CD14-positive monocyte (primary cell): ENCODE measurements around the gene RPS15. TPM values are rescaled to one million over a fixed set of nuclear protein-coding genes. Genes with fewer than 3 reads are reported as not detected.

Source experiments
- DNase-seq, 3 donors: peaks; one replicate each; pipeline ENCODE4 v3.0.0-alpha.2; 2011 to 2022
- H2AFZ ChIP-seq: 2 replicates; pipeline ENCODE4 v1.6.0; 2012; ENCODE audit warnings: mild to moderate bottlenecking, low read depth, low read length, inconsistent platforms; ENCODE audit not compliant: insufficient read depth, poor library complexity, severe bottlenecking
- H3K27ac ChIP-seq, 2 donors: 1 replicate in 1 of 2; 2 replicates in 1 of 2; pipeline ENCODE4 v1.5.1; 2012 to 2013; ENCODE audit warnings: low read length in 2 of 2, control low read depth in 1 of 2, inconsistent platforms in 1 of 2, low read depth in 1 of 2, mild to moderate bottlenecking in 1 of 2
- H3K27me3 ChIP-seq, 2 donors: one replicate each; pipeline versions ENCODE4 v1.6.0 to v1.6.1; 2011 to 2013; ENCODE audit warnings: low read length in 2 of 2; ENCODE audit not compliant: control insufficient read depth in 2 of 2, insufficient read depth in 2 of 2
- H3K36me3 ChIP-seq, 2 donors: replicated peaks in 1 of 2; 1 replicate in 1 of 2; 2 replicates in 1 of 2; pipeline versions ENCODE4 v1.5.1 to v1.6.1; 2012 to 2013; ENCODE audit warnings: low read length in 2 of 2, control low read depth in 1 of 2, inconsistent platforms in 1 of 2, mild to moderate bottlenecking in 1 of 2; ENCODE audit not compliant: insufficient read depth in 2 of 2, control insufficient read depth in 1 of 2
- H3K4me1 ChIP-seq, 2 donors: 1 replicate in 1 of 2; 2 replicates in 1 of 2; pipeline versions ENCODE4 v1.5.1 to v1.6.1; 2012 to 2013; ENCODE audit warnings: low read length in 2 of 2, control low read depth in 1 of 2, inconsistent platforms in 1 of 2, mild to moderate bottlenecking in 1 of 2, moderate library complexity in 1 of 2; ENCODE audit not compliant: insufficient read depth in 2 of 2, control insufficient read depth in 1 of 2
- H3K4me2 ChIP-seq: replicated peaks from 2 replicates; pipeline ENCODE3; 2012; ENCODE audit warnings: low read length, moderate library complexity, mild to moderate bottlenecking; ENCODE audit not compliant: poor library complexity, severe bottlenecking; ENCODE audit errors: extremely low read depth
- H3K4me3 ChIP-seq, 3 experiments: fragments of 200-600 bp in 1 of 3; sonication (generic) in 1 of 3; replicated peaks in 1 of 3; 1 replicate in 2 of 3; 2 replicates in 1 of 3; pipeline ENCODE4 v1.5.1; 2011 to 2013; ENCODE audit warnings: low read length in 3 of 3, mild to moderate bottlenecking in 3 of 3, control low read depth in 2 of 3, low read depth in 2 of 3, inconsistent platforms in 1 of 3, moderate library complexity in 1 of 3
- H3K79me2 ChIP-seq: 2 replicates; pipeline ENCODE4 v1.6.0; 2012; ENCODE audit warnings: mild to moderate bottlenecking, control low read depth, inconsistent platforms, low read length, moderate library complexity; ENCODE audit not compliant: insufficient read depth
- H3K9ac ChIP-seq: 2 replicates; pipeline ENCODE4 v1.6.0; 2017; ENCODE audit warnings: low read length, mild to moderate bottlenecking; ENCODE audit not compliant: insufficient read depth, poor library complexity, severe bottlenecking
- H3K9me3 ChIP-seq, 2 donors: replicated peaks in 1 of 2; 1 replicate in 1 of 2; 2 replicates in 1 of 2; pipeline versions ENCODE4 v1.5.1 to v1.6.1; 2012 to 2013; ENCODE audit warnings: low read length in 2 of 2, control low read depth in 1 of 2; ENCODE audit not compliant: control insufficient read depth in 1 of 2, insufficient read depth in 1 of 2
- H4K20me1 ChIP-seq: 2 replicates; pipeline ENCODE4 v1.6.0; 2012; ENCODE audit warnings: mild to moderate bottlenecking, low read length, control low read depth, moderate library complexity; ENCODE audit not compliant: insufficient read depth
- H3K27ac Mint-ChIP-seq, 7 donors: one replicate each; pipeline ENCODE4 v1.8.0; 2020; ENCODE audit warnings: mild to moderate bottlenecking in 7 of 7, mixed read lengths in 7 of 7, moderate library complexity in 6 of 7, inconsistent platforms in 2 of 7
- H3K27me3 Mint-ChIP-seq, 3 donors: one replicate each; pipeline ENCODE4 v1.8.0; 2021 to 2022; ENCODE audit warnings: low read depth in 3 of 3, mild to moderate bottlenecking in 3 of 3, mixed read lengths in 3 of 3, moderate library complexity in 3 of 3, inconsistent platforms in 1 of 3
- H3K36me3 Mint-ChIP-seq, 2 donors: one replicate each; pipeline ENCODE4 v1.8.0; 2020; ENCODE audit warnings: mixed read lengths in 2 of 2, inconsistent platforms in 1 of 2, mild to moderate bottlenecking in 1 of 2
- H3K4me1 Mint-ChIP-seq: one replicate; pipeline ENCODE4 v1.8.0; 2020; ENCODE audit warnings: mild to moderate bottlenecking, mixed read lengths
- H3K4me3 Mint-ChIP-seq, 2 donors: one replicate each; pipeline ENCODE4 v1.8.0; 2020; ENCODE audit warnings: mild to moderate bottlenecking in 2 of 2, mixed read lengths in 2 of 2, moderate library complexity in 1 of 2
- H3K9me3 Mint-ChIP-seq, 7 donors: one replicate each; pipeline ENCODE4 v1.8.0; 2020 to 2022; ENCODE audit warnings: mixed read lengths in 7 of 7, mild to moderate bottlenecking in 6 of 7, moderate library complexity in 6 of 7, inconsistent platforms in 2 of 7
- WGBS: methylation state at CpG from one replicate; pipeline ENCODE4 v1.1.5; 2013; ENCODE audit warnings: missing lambda C conversion rate; ENCODE audit not compliant: insufficient coverage; 5-methylcytosine and 5-hydroxymethylcytosine counted together
- intact Hi-C, 2 donors: fragments of 100-400 bp; cut with micrococcal nuclease; formaldehyde crosslinking; loops; one replicate each; pipeline versions ENCODE4 v1.15.0 to v1.15.1; 2023
- polyA plus RNA-seq, 3 donors: library from polyadenylated mRNA; depleted of rRNA in 1 of 3; unstranded in 2 of 3; stranded (reverse) in 1 of 3; fragments of 300-500 nt in 2 of 3; fragments of >200 nt in 1 of 3; fragmentation: Illumina TruSeq in 2 of 3; gene quantifications; 1 replicate in 2 of 3; 2 replicates in 1 of 3; pipeline ENCODE4 v1.2.3, GENCODE V29; 2012 to 2021
- TF ChIP-seq, protein P1 (sequence below): fragments of 200-600 bp; IDR thresholded peaks from one replicate; pipeline ENCODE4 v1.8.0; 2022; ENCODE audit warnings: antibody characterized with exemption, mild to moderate bottlenecking

RPS15 gene
- polyA plus RNA-seq, 3 donors = 1,318 to 3,451 (median 1,526) TPM

DNA sequence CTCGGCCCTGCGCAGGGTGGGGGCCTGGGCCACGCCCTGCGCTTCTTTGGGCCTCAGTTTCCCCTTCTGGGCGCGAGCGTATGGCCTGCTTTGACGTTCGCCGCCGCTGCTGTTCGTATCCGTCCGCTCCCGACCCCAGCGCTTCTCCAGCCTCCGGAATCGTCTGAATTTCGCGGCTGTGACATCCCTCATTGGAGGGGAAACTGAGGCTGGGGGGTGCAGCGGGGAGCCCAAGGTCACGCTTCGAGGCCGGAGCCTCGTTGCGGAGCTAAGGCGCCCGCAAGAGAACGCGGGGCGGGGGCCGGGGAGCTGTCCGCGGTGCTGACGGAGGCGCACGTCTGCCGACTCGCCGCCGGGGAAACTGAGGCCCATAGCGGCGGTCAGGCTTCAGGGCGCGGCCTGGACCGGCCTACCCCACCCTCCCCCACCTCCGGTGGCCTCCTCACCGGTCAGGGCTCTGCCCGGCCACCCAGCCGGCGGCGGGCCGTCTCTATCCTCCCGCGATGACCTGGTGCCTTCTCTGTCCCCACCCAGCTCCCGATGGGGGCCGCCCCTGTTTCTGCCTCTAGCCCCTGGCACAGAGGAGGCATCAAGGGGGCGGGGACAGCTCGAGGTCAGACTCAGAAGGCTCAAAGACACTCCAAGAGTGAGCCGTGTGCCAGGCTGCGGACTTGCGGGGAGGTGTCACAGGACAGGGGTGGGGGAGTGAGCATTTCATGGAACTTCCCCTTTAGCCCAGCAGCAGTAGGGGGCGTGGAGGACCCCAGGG is 8.7 kb downstream of the RPS15 start:
- no peak overlapping the region for H3K9ac ChIP-seq
- no peak overlapping the region for H2AFZ ChIP-seq
- Mint-ChIP-seq H3K4me3 (peak overlapping the region in 1 of 2 donors; percentile 87), H3K27ac (no peak overlapping the region), H3K36me3 (peaks cover 9 to 17% of the 10 kb centered on the region in 2 donors), H3K9me3 (peaks cover 0 to 28% (median 15%) of the 10 kb centered on the region in 7 donors), H3K4me1 (peaks cover 17% of the 10 kb centered on the region), H3K27me3 (peaks cover 55 to 80% (median 59%) of the 10 kb centered on the region in 3 donors)
- H3K36me3 ChIP-seq = peaks cover 3 to 10% of the 10 kb centered on the region in 2 donors
- peaks cover 53% of the 10 kb centered on the region for H4K20me1 ChIP-seq
- H3K27me3 ChIP-seq = peaks cover 45 to 69% of the 10 kb centered on the region in 2 donors
- H3K79me2 ChIP-seq = no peaks in the 10 kb centered on the region
- H3K4me3 ChIP-seq = no peak overlapping the region
- 2% methylated on average over 51 of the region's 63 CpGs for WGBS
- peak overlapping the region; percentile 87 for H3K4me2 ChIP-seq
- H3K27ac ChIP-seq = no peak overlapping the region
- TF ChIP-seq, protein P1, sequence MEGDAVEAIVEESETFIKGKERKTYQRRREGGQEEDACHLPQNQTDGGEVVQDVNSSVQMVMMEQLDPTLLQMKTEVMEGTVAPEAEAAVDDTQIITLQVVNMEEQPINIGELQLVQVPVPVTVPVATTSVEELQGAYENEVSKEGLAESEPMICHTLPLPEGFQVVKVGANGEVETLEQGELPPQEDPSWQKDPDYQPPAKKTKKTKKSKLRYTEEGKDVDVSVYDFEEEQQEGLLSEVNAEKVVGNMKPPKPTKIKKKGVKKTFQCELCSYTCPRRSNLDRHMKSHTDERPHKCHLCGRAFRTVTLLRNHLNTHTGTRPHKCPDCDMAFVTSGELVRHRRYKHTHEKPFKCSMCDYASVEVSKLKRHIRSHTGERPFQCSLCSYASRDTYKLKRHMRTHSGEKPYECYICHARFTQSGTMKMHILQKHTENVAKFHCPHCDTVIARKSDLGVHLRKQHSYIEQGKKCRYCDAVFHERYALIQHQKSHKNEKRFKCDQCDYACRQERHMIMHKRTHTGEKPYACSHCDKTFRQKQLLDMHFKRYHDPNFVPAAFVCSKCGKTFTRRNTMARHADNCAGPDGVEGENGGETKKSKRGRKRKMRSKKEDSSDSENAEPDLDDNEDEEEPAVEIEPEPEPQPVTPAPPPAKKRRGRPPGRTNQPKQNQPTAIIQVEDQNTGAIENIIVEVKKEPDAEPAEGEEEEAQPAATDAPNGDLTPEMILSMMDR = no peak
- no peak for DNase-seq
- peaks cover 0 to 23% of the 10 kb centered on the region in 2 donors for H3K9me3 ChIP-seq
- peaks cover 14 to 32% of the 10 kb centered on the region in 2 donors for H3K4me1 ChIP-seq
- intact Hi-C loops = loop anchor here in 1 of 2 donors (10.0 kb wide), 1 partner anchor 68 kb away; the partner anchor contains the start of gene ADAMTSL5

DNA sequence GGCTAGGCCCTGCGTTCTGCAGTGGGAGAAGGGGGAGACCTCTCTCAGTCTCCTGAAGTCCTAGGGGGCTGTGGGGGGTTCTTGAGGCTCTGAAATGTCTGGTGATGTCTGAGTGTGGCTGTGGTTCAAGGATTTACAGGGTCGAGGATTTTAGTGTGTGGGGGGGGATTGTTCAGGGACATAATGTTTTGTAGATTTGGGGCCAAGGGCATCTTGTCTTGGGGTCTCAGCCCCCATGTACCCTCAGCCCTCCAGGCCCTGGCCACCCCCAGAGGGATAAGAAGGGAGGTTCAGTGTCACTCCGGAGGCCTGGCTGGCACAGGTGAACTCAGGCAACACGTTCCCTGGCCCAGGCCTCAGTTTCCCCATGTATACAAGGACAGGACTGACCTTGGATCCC is 9.3 kb downstream of the RPS15 start:
- Mint-ChIP-seq H3K27me3 (peaks cover 61 to 86% (median 64%) of the 10 kb centered on the region in 3 donors), H3K36me3 (peaks cover 3 to 12% of the 10 kb centered on the region in 2 donors), H3K4me3 (peak overlapping the region in 1 of 2 donors; percentile 87), H3K9me3 (peaks cover 0 to 28% (median 15%) of the 10 kb centered on the region in 7 donors), H3K27ac (no peak overlapping the region), H3K4me1 (peaks cover 17% of the 10 kb centered on the region)
- intact Hi-C loops = loop anchor here in 1 of 2 donors (10.0 kb wide), 1 partner anchor 67 kb away; the partner anchor contains the start of gene ADAMTSL5
- Histone ChIP-seq H3K4me3 (no peak overlapping the region), H3K79me2 (no peaks in the 10 kb centered on the region), H3K9me3 (peaks cover 0 to 23% of the 10 kb centered on the region in 2 donors), H3K9ac (no peak overlapping the region), H3K27me3 (peaks cover 45 to 75% of the 10 kb centered on the region in 2 donors), H3K4me2 (no peak overlapping the region), H4K20me1 (peaks cover 47% of the 10 kb centered on the region), H3K36me3 (peaks cover 0 to 4% of the 10 kb centered on the region in 2 donors), H3K4me1 (peaks cover 14 to 32% of the 10 kb centered on the region in 2 donors), H3K27ac (no peak overlapping the region), H2AFZ (no peak overlapping the region)
- TF ChIP-seq, protein P1 = no peak
- 13% methylated on average over 1 of the region's 4 CpGs for WGBS
- DNase-seq = no peak
